ENCODE results near the gene ATP9A.
A peak's percentile ranks its signal among the peaks of the same experiment; 100 is the strongest.
"Not testable (repeated sequence)": the region's sequence is repeated elsewhere in the genome, so short reads cannot be mapped to it uniquely, and the experiment has no call there.

Gene ATP9A

DNA sequence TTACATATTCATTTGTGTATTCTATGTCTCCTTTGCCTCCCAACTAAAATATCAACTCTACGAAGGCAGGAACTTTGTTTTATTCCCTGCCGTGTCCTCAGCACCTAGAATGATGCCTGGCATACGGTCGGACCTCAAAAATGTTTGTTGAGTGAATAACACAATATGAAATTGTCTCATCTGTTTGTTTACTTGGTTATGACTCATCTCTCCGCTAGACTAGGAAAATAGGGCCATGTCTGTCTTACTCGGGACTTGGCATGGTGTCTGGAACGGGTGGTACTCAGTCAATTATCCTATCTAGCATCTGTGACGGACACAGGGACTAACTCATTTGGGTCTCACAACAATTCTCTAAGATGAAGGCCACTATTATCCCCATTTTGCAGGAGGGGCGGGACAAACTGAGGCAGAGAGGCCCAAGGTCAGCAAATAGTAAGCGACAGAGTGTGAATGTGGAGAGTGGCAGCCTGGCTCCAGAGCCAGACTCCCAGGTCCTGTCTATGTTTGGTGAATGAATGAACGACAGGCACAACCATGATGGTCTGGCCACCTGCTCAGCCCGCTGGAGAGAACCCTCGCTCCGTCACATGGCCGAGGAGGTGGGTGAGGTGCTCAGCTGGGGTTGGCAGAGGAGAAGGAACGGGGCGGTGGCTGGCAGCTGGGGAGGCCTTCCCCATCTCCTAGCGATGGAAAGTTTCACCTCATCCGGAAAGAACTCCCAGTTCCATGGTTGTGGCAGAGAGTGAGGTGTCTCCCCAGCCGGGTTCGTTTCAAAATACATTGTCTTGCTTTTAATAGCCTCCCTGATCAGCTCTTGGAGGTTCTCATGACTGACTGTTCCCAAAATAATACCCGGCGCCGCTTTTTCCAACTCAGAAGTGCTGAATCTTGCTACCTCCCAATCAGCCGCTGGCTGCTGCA is 198.1 kb downstream of the ATP9A start:
- in situ Hi-C loops (cut with HindIII; ENCODE audit: low pct_ligation_motif_present, low sequenced_read_pairs), result no loop called here
- H3K27ac ChIP-seq, result no peak overlapping the region
- no peaks in the 10 kb centered on the region for H3K27me3 ChIP-seq (replicated peaks)
- DNase-seq, result peak; percentile 57
- H3K36me3 ChIP-seq (replicated peaks), result no peaks in the 10 kb centered on the region
- TF ChIP-seq, protein P1, sequence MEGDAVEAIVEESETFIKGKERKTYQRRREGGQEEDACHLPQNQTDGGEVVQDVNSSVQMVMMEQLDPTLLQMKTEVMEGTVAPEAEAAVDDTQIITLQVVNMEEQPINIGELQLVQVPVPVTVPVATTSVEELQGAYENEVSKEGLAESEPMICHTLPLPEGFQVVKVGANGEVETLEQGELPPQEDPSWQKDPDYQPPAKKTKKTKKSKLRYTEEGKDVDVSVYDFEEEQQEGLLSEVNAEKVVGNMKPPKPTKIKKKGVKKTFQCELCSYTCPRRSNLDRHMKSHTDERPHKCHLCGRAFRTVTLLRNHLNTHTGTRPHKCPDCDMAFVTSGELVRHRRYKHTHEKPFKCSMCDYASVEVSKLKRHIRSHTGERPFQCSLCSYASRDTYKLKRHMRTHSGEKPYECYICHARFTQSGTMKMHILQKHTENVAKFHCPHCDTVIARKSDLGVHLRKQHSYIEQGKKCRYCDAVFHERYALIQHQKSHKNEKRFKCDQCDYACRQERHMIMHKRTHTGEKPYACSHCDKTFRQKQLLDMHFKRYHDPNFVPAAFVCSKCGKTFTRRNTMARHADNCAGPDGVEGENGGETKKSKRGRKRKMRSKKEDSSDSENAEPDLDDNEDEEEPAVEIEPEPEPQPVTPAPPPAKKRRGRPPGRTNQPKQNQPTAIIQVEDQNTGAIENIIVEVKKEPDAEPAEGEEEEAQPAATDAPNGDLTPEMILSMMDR (IDR thresholded peaks at IDR 0.05; ENCODE audit: low read depth, low read length, missing control alignments), result no peak
- H3K4me3 ChIP-seq (ENCODE audit: low read depth, low read length), result no peak overlapping the region

- in situ Hi-C loops (cut with HindIII; ENCODE audit: low pct_ligation_motif_present, low sequenced_read_pairs); H3K27me3 ChIP-seq (replicated peaks); H3K4me3 ChIP-seq (ENCODE audit: low read depth, low read length); H3K27ac ChIP-seq; H3K36me3 ChIP-seq (replicated peaks); DNase-seq: not testable (repeated sequence)
These were observed 199.7 kb downstream of the ATP9A start for GRCh38 chr20:51568533-51568932.

GRCh38 chr20:51567622-51568021 is 200.6 kb downstream of the ATP9A start:
- in situ Hi-C loops (cut with HindIII; ENCODE audit: low pct_ligation_motif_present, low sequenced_read_pairs), result no loop called here
- H3K4me3 ChIP-seq (ENCODE audit: low read depth, low read length), result no peak overlapping the region
- H3K27ac ChIP-seq, result no peak overlapping the region
- TF ChIP-seq, protein P1 (IDR thresholded peaks at IDR 0.05; ENCODE audit: low read depth, low read length, missing control alignments), result no peak
- H3K36me3 ChIP-seq (replicated peaks), result no peaks in the 10 kb centered on the region
- no peaks in the 10 kb centered on the region for H3K27me3 ChIP-seq (replicated peaks)
- no peak for DNase-seq

DNA sequence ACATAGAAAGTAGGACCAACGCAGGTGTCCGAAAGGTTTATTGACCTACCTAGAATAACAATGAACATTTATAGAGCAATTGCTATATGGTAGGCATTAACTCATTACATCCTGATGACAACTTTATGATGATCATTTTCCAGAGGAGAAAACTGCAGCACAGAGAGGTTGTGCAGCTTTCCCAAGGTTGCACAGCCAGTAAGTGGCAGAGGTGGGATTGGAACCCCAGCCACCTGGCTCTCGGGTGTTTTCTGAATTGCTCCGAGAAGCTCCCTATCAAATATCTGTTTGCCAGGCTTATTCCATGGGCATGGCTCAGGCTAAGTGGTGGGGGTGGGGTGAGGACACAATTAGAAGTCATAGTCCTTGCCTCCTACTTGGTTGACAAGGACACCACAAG is 201.6 kb downstream of the ATP9A start:
- H3K4me3 ChIP-seq (ENCODE audit: low read depth, low read length), result no peak overlapping the region
- H3K36me3 ChIP-seq (replicated peaks), result no peaks in the 10 kb centered on the region
- no peak for DNase-seq
- no peaks in the 10 kb centered on the region for H3K27me3 ChIP-seq (replicated peaks)
- in situ Hi-C loops (cut with HindIII; ENCODE audit: low pct_ligation_motif_present, low sequenced_read_pairs), result no loop called here
- no peak overlapping the region for H3K27ac ChIP-seq
- TF ChIP-seq, protein P1 (IDR thresholded peaks at IDR 0.05; ENCODE audit: low read depth, low read length, missing control alignments), result no peak

DNA sequence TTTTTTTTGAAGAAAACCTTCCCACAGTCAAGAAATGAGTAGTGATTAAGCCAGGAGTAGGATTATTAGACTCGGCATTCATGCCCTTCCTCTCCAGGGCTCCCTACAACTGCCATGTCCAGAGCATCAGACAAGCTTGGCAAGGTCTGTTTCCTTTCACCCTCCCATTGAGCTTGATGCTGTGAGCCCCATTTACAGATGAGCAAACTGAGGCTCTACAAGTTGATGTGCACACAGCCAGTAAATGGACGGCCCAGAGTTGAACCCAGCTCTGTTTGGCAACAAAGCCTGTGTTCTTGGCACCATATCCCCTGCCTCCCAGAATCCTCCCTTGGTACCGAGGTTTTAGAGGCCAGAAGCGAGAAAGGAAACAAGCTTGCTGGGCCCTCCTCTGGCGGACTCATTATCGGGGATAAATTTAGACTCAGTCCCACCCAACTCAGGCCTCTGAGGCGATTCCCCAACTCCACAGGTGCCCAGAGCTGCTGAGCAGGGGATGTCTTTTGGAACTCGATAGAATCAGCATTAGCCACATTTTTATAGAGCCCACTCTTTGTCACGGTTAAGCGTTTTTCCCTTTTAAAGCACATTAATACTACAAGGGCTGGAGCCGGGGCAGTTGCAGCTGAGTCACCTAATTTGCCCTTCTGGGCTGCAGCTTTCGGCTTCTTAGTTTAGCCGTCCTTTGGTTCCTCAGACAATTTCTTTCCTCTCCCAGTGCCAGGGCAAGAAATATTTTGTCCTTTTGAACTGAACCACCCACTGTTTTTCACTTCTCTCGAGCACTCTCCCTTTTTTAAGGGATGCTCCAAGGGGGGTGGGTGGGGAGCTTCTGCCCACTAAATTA is 202.7 kb downstream of the ATP9A start:
- in situ Hi-C loops (cut with HindIII; ENCODE audit: low pct_ligation_motif_present, low sequenced_read_pairs), result no loop called here
- no peaks in the 10 kb centered on the region for H3K27me3 ChIP-seq (replicated peaks)

More for the DNA sequence above, 202.7 kb downstream of the ATP9A start:
- Histone ChIP-seq H3K27ac (peak overlapping the region; percentile 1), H3K36me3 (replicated peaks) (no peaks in the 10 kb centered on the region), H3K4me3 (ENCODE audit: low read depth, low read length) (no peak overlapping the region)
- TF ChIP-seq, protein P1 (IDR thresholded peaks at IDR 0.05; ENCODE audit: low read depth, low read length, missing control alignments), result no peak
- DNase-seq, result peak; percentile 39
